ENCODE data around the gene CEACAM8.

Gene CEACAM8

DNA sequence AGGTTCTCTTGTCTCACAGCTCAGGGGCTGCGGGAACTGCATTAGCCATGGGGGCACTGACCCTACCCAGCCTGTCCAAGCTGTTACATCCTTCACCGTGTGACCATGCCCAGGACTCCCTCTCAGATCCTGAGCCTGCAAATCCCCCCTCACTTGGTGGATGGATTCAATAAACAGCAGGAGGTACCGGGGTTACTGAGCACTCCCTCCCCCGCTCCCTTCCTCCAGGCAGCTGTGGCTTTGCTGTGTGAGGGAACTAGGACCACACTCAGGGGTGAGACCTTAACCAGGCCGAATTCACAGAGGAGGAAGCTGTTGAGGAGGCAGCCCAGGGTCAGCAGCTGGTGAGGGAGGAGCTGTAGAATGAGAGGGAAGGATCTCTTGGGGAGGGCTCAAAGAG, 39.4 kb downstream of the CEACAM8 start:
- TF ChIP-seq, protein P1, sequence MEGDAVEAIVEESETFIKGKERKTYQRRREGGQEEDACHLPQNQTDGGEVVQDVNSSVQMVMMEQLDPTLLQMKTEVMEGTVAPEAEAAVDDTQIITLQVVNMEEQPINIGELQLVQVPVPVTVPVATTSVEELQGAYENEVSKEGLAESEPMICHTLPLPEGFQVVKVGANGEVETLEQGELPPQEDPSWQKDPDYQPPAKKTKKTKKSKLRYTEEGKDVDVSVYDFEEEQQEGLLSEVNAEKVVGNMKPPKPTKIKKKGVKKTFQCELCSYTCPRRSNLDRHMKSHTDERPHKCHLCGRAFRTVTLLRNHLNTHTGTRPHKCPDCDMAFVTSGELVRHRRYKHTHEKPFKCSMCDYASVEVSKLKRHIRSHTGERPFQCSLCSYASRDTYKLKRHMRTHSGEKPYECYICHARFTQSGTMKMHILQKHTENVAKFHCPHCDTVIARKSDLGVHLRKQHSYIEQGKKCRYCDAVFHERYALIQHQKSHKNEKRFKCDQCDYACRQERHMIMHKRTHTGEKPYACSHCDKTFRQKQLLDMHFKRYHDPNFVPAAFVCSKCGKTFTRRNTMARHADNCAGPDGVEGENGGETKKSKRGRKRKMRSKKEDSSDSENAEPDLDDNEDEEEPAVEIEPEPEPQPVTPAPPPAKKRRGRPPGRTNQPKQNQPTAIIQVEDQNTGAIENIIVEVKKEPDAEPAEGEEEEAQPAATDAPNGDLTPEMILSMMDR (IDR thresholded peaks at IDR 0.05; ENCODE audit: low read depth, low read length, poor library complexity, severe bottlenecking) = no peak
- no peak for TF ChIP-seq EZH2phosphoT487 (IDR thresholded peaks at IDR 0.05; ENCODE audit: borderline replicate concordance, low read length)
- H3F3A ChIP-seq (ENCODE audit: control insufficient read depth, insufficient read depth) = no peaks in the 10 kb centered on the region
- H3K9me2 ChIP-seq (replicated peaks; ENCODE audit: control insufficient read depth, low read length) = no peaks in the 10 kb centered on the region
- no peak overlapping the region for H3K4me2 ChIP-seq (ENCODE audit: low read length)
- peaks cover 10% of the 10 kb centered on the region; the same call in 1 of the 2 replicates for H3K27me3 ChIP-seq (ENCODE audit: control insufficient read depth, low read length)
- no peaks in the 10 kb centered on the region for H3K79me2 ChIP-seq (ENCODE audit: control insufficient read depth, low read length)
- no peaks in the 10 kb centered on the region; the same call in 1 of the 2 replicates for H3K4me1 ChIP-seq (ENCODE audit: control insufficient read depth, low read length)
- H3K36me3 ChIP-seq (ENCODE audit: control insufficient read depth, low read length) = no peaks in the 10 kb centered on the region
- no peak overlapping the region for H3K27ac ChIP-seq (ENCODE audit: low read depth, low read length)
- no peak overlapping the region for H3K4me3 ChIP-seq (ENCODE audit: low read length)
- H3K9me3 ChIP-seq (ENCODE audit: control insufficient read depth, insufficient read depth, low read length) = no peaks in the 10 kb centered on the region
- H4K20me1 ChIP-seq (ENCODE audit: control insufficient read depth, insufficient read depth, low read depth, low read length) = no peaks in the 10 kb centered on the region

DNA sequence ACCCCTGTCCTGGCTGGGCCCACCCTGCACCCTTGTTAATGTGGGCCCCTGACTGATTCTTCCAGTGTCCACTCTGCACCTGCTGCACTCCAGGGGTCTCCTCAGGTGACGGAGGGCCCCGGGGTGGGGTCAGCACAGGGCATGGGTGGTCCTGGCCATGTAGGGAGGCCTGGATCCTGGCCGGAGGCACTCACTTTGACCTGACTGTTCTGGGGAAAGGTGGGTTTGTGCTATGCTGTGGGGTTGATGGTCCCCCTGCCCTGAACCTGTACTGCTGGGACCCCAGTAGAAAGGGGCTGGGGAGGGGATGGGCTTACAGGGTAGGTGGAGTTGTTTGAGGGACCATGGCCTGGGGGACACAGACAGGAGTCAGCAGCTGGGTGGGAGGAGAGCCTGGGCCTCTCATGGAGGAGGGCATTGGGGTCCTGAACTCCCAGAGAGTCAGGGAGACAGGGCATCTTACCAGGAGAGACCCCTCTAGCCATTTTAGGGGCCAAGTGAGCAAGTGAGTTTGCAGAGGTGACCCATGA, 40.6 kb downstream of the CEACAM8 start:
- Histone ChIP-seq H3K36me3 (ENCODE audit: control insufficient read depth, low read length) (no peaks in the 10 kb centered on the region), H3K9me3 (ENCODE audit: control insufficient read depth, insufficient read depth, low read length) (no peaks in the 10 kb centered on the region), H3K4me3 (ENCODE audit: low read length) (no peak overlapping the region), H4K20me1 (ENCODE audit: control insufficient read depth, insufficient read depth, low read depth, low read length) (no peaks in the 10 kb centered on the region), H3K4me2 (ENCODE audit: low read length) (no peak overlapping the region), H3K4me1 (ENCODE audit: control insufficient read depth, low read length) (no peaks in the 10 kb centered on the region; the same call in 1 of the 2 replicates), H3K9me2 (replicated peaks; ENCODE audit: control insufficient read depth, low read length) (no peaks in the 10 kb centered on the region), H3F3A (ENCODE audit: control insufficient read depth, insufficient read depth) (no peaks in the 10 kb centered on the region), H3K27ac (ENCODE audit: low read depth, low read length) (no peak overlapping the region), H3K79me2 (ENCODE audit: control insufficient read depth, low read length) (no peaks in the 10 kb centered on the region), H3K27me3 (ENCODE audit: control insufficient read depth, low read length) (peaks cover 10% of the 10 kb centered on the region; the same call in 1 of the 2 replicates)
- no peak for TF ChIP-seq EZH2phosphoT487 (IDR thresholded peaks at IDR 0.05; ENCODE audit: borderline replicate concordance, low read length)
- TF ChIP-seq, protein P1 (IDR thresholded peaks at IDR 0.05; ENCODE audit: low read depth, low read length, poor library complexity, severe bottlenecking) = no peak

DNA sequence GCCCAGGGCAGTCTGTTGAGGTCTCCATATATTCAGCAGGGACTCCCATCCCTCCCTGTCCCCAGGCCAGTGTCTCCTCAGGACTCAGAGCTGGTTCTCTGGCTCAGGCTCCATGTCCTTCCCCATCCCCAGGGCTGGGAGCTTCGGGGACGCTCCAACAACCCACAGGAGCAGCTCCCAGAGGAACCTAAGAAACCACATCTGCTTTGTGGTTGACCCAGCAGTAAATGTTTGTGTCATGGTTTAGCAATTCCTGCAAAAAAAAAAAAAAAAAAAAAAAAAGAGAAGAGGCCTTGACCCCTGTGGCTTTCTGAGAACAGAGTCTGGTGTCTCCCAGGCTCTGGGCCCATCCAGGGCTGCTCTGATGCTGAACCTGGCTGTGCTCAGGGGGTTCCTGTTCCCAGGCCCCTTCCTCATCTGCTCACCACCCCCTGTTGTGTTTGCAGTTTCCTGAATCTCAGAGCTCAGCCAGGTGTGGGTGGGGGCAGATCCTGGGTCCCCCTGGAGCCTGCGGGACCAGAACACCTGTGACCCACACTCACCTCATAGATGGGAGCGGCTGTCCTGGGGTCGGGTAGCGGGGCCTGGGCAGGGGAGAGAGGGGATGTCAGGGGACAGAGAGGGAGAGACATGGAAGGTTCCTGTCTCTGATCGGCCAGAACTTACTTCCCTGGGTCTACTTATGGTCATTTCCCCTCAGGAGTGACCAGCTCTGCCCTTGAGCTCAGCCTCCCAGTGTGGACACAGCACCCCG, 41.3 kb downstream of the CEACAM8 start:
- H3K4me1 ChIP-seq (ENCODE audit: control insufficient read depth, low read length) = no peaks in the 10 kb centered on the region; the same call in 1 of the 2 replicates
- peaks cover 10% of the 10 kb centered on the region; the same call in 1 of the 2 replicates for H3K27me3 ChIP-seq (ENCODE audit: control insufficient read depth, low read length)
- no peak overlapping the region for H3K4me2 ChIP-seq (ENCODE audit: low read length)
- H3K9me3 ChIP-seq (ENCODE audit: control insufficient read depth, insufficient read depth, low read length) = no peaks in the 10 kb centered on the region; the same call in 1 of the 2 replicates
- H3K4me3 ChIP-seq (ENCODE audit: low read length) = no peak overlapping the region
- no peaks in the 10 kb centered on the region for H3K79me2 ChIP-seq (ENCODE audit: control insufficient read depth, low read length)
- no peak overlapping the region for H3K27ac ChIP-seq (ENCODE audit: low read depth, low read length)
- H3F3A ChIP-seq (ENCODE audit: control insufficient read depth, insufficient read depth) = no peaks in the 10 kb centered on the region
- no peak for TF ChIP-seq EZH2phosphoT487 (IDR thresholded peaks at IDR 0.05; ENCODE audit: borderline replicate concordance, low read length)
- TF ChIP-seq, protein P1 (IDR thresholded peaks at IDR 0.05; ENCODE audit: low read depth, low read length, poor library complexity, severe bottlenecking) = no peak
- no peaks in the 10 kb centered on the region for H3K9me2 ChIP-seq (replicated peaks; ENCODE audit: control insufficient read depth, low read length)
- no peaks in the 10 kb centered on the region for H4K20me1 ChIP-seq (ENCODE audit: control insufficient read depth, insufficient read depth, low read depth, low read length)
- no peaks in the 10 kb centered on the region for H3K36me3 ChIP-seq (ENCODE audit: control insufficient read depth, low read length)

All from DOHH2 (cell line).